ENCODE results near the gene RDH13. TPM values are rescaled to one million over a fixed set of nuclear protein-coding genes. Genes with fewer than 3 reads are reported as not detected.
"Not testable (repeated sequence)": the region's sequence is repeated elsewhere in the genome, so short reads cannot be mapped to it uniquely, and the experiment has no call there.

Gene RDH13
- total RNA-seq, 1 donor from 2014 or later = 43.4 TPM

GRCh38 chr19:55028757-55029156, 34.2 kb downstream of the RDH13 start:
- no peak for DNase-seq (ENCODE audit: low spot score)

GRCh38 chr19:55027472-55028337, 35.2 kb downstream of the RDH13 start:
- DNase-seq (ENCODE audit: low spot score) = peak; percentile 47
- intact Hi-C loops (cut with DNase I) = no loop called here

More at GRCh38 chr19:55028757-55029156, 34.2 kb downstream of the RDH13 start:
- intact Hi-C loops (cut with DNase I) = no loop called here

GRCh38 chr19:55027140-55027471, 35.8 kb downstream of the RDH13 start:
- intact Hi-C loops (cut with DNase I) = not testable (repeated sequence)

GRCh38 chr19:55024111-55024510, 38.8 kb downstream of the RDH13 start:
- DNase-seq (ENCODE audit: low spot score) = no peak
- intact Hi-C loops (cut with DNase I) = no loop called here

More at GRCh38 chr19:55027140-55027471, 35.8 kb downstream of the RDH13 start:
- DNase-seq (ENCODE audit: low spot score) = not testable (repeated sequence)

- DNase-seq (ENCODE audit: low spot score); intact Hi-C loops (cut with DNase I): not testable (repeated sequence)
Measured at GRCh38 chr19:55020351-55020750, 42.6 kb downstream of the RDH13 start.

GRCh38 chr19:55018633-55019032, 44.3 kb downstream of the RDH13 start:
- no peak for DNase-seq (ENCODE audit: low spot score)

GRCh38 chr19:55018216-55018615, 44.7 kb downstream of the RDH13 start:
- intact Hi-C loops (cut with DNase I) = no loop called here
- no peak for DNase-seq (ENCODE audit: low spot score)

More at GRCh38 chr19:55018633-55019032, 44.3 kb downstream of the RDH13 start:
- intact Hi-C loops (cut with DNase I) = no loop called here

- intact Hi-C loops (cut with DNase I) = no loop called here
- DNase-seq (ENCODE audit: low spot score) = no peak
Measured at GRCh38 chr19:55016017-55016416, 46.9 kb downstream of the RDH13 start.

- intact Hi-C loops (cut with DNase I) = no loop called here
Measured at GRCh38 chr19:55015126-55015525, 47.8 kb downstream of the RDH13 start.

GRCh38 chr19:55014714-55015113, 48.2 kb downstream of the RDH13 start:
- DNase-seq (ENCODE audit: low spot score) = no peak
- intact Hi-C loops (cut with DNase I) = no loop called here

More at GRCh38 chr19:55015126-55015525, 47.8 kb downstream of the RDH13 start:
- no peak for DNase-seq (ENCODE audit: low spot score)

GRCh38 chr19:55013596-55013995, 49.4 kb downstream of the RDH13 start:
- no peak for DNase-seq (ENCODE audit: low spot score)
- intact Hi-C loops (cut with DNase I) = no loop called here

- intact Hi-C loops (cut with DNase I) = no loop called here
- no peak for DNase-seq (ENCODE audit: low spot score)
Measured at GRCh38 chr19:55012306-55012705, 50.6 kb downstream of the RDH13 start.

- intact Hi-C loops (cut with DNase I); DNase-seq (ENCODE audit: low spot score): not testable (repeated sequence)
Measured at GRCh38 chr19:55010561-55010960, 52.4 kb downstream of the RDH13 start.

GRCh38 chr19:55008781-55009180, 54.2 kb downstream of the RDH13 start:
- DNase-seq (ENCODE audit: low spot score) = peak; percentile 7
- intact Hi-C loops (cut with DNase I) = not testable (repeated sequence)

GRCh38 chr19:55008189-55008588, 54.8 kb downstream of the RDH13 start:
- DNase-seq (ENCODE audit: low spot score); intact Hi-C loops (cut with DNase I): not testable (repeated sequence)

- DNase-seq (ENCODE audit: low spot score); intact Hi-C loops (cut with DNase I): not testable (repeated sequence)
Measured at GRCh38 chr19:55007537-55007936, 55.4 kb downstream of the RDH13 start.

GRCh38 chr19:55006795-55007194, 56.2 kb downstream of the RDH13 start:
- DNase-seq (ENCODE audit: low spot score) = peak; percentile 5
- intact Hi-C loops (cut with DNase I) = not testable (repeated sequence)

- peak; percentile 60 for DNase-seq (ENCODE audit: low spot score)
- intact Hi-C loops (cut with DNase I) = no loop called here
Measured at GRCh38 chr19:55005684-55006488, 57.1 kb downstream of the RDH13 start.

- DNase-seq (ENCODE audit: low spot score) = no peak
- intact Hi-C loops (cut with DNase I) = no loop called here
Measured at GRCh38 chr19:55000761-55001160, 62.2 kb downstream of the RDH13 start.

- intact Hi-C loops (cut with DNase I) = not testable (repeated sequence)
- peak; percentile 38 for DNase-seq (ENCODE audit: low spot score)
Measured at GRCh38 chr19:54998751-54999239, 64.2 kb downstream of the RDH13 start.

All from cardiac septum (tissue), 1 donor.